GM13977 (cell line): ENCODE results near the gene KAZN.

Experiments used
- DNase-seq: peaks from one replicate; pipeline ENCODE4 v3.0.0; 2012; ENCODE audit warnings: low spot score
- CTCF ChIP-seq: IDR thresholded peaks from 2 replicates; pipeline ENCODE4 v1.5.1; 2012; ENCODE audit warnings: mild to moderate bottlenecking, control low read depth; ENCODE audit not compliant: insufficient read depth; ENCODE audit errors: extremely low read depth, missing control alignments
- in situ Hi-C: fragments of 300-500 bp; cut with MboI; formaldehyde crosslinking; loops from one replicate; pipeline ENCODE4 v1.12.0; 2022; ENCODE audit warnings: low sequenced_read_pairs, low pct_unique_long_range_greater_than_20kb, mixed read lengths, inconsistent platforms; ENCODE audit not compliant: unreplicated experiment

The KAZN gene

GRCh38 chr1:15139654-15140350 lies 541.3 kb downstream of the KAZN start:
- no peak for DNase-seq
- no peak for TF ChIP-seq CTCF
- in situ Hi-C loops: loop anchor here (25.0 kb wide), 1 partner anchor 272 kb away; the partner anchor contains the start of gene EFHD2

- no peak for DNase-seq
- in situ Hi-C loops: loop anchor here (25.0 kb wide), 1 partner anchor 270 kb away; the partner anchor contains the start of gene EFHD2
- TF ChIP-seq CTCF: no peak
These were observed 543.6 kb downstream of the KAZN start for GRCh38 chr1:15141935-15142539.

DNA sequence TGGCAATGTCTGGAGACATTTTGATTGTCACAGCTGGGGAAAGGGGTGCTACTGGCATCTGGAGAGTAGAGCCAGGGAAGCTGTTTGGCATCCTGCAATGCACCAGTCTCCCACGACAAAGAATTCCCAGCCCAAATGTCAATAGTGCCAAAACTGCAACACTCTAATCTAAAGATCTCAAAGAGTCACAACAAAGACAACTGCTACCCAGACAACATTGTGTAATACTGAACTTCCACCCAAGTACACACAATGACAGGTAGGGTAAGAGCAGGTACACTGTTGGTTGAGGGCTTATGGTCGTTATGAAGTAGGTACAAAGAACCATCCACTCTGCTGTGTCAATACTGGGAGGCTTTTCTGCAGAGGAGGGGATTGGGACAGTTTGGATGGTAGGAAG lies 546.8 kb downstream of the KAZN start:
- in situ Hi-C loops: loop anchor here (25.0 kb wide), 1 partner anchor 267 kb away; the partner anchor contains the start of gene EFHD2
- TF ChIP-seq CTCF: no peak
- no peak for DNase-seq

GRCh38 chr1:15146142-15146680 lies 547.7 kb downstream of the KAZN start:
- no peak for DNase-seq
- in situ Hi-C loops: loop anchor here (25.0 kb wide), 1 partner anchor 266 kb away; the partner anchor contains the start of gene EFHD2

GRCh38 chr1:15146971-15147376 lies 548.5 kb downstream of the KAZN start:
- in situ Hi-C loops: loop anchor here (25.0 kb wide), 1 partner anchor 265 kb away; the partner anchor contains the start of gene EFHD2
- DNase-seq: no peak
- TF ChIP-seq CTCF: no peak

More at GRCh38 chr1:15146142-15146680, 547.7 kb downstream of the KAZN start:
- TF ChIP-seq CTCF: no peak

- DNase-seq: no peak
- no peak for TF ChIP-seq CTCF
- in situ Hi-C loops: loop anchor here (25.0 kb wide), 1 partner anchor 264 kb away; the partner anchor contains the start of gene EFHD2
These were observed 549.5 kb downstream of the KAZN start for GRCh38 chr1:15148004-15148403.
